Measurements from ENCODE around the gene IKZF5.

Gene IKZF5

GRCh38 chr10:123017421-123018165 lies 9.0 kb upstream of the IKZF5 start:
- Histone ChIP-seq H3K4me2 (ENCODE audit: low read length) (no peak overlapping the region), H3K79me2 (ENCODE audit: insufficient read depth, low read length) (no peaks in the 10 kb centered on the region), H3K9me2 (ENCODE audit: low read depth, low read length) (no peaks in the 10 kb centered on the region)

GRCh38 chr10:123016228-123016627 lies 7.6 kb upstream of the IKZF5 start:
- no peak overlapping the region for H2AFZ ChIP-seq (ENCODE audit: low read length)
- no peaks in the 10 kb centered on the region; the same call in 1 of the 2 replicates for H3K36me3 ChIP-seq (ENCODE audit: insufficient read depth, low read length)
- no peak overlapping the region for H3K27ac ChIP-seq (ENCODE audit: low read depth, low read length, poor library complexity, severe bottlenecking)
- TF ChIP-seq EZH2 (IDR thresholded peaks at IDR 0.05; ENCODE audit: borderline replicate concordance, low read length) (no peak), CTCF (IDR thresholded peaks at IDR 0.05; ENCODE audit: low read length) (no peak)
- H3K9me2 ChIP-seq (ENCODE audit: low read depth, low read length), result no peaks in the 10 kb centered on the region
- no peaks in the 10 kb centered on the region for H3K4me1 ChIP-seq (ENCODE audit: insufficient read depth, low read length, severe bottlenecking)
- H3F3A ChIP-seq (ENCODE audit: insufficient read depth, low read length), result no peaks in the 10 kb centered on the region
- H3K27me3 ChIP-seq (ENCODE audit: insufficient read depth, low read length), result no peaks in the 10 kb centered on the region
- peaks cover 3% of the 10 kb centered on the region; the same call in 1 of the 2 replicates for H3K9me3 ChIP-seq (ENCODE audit: low read length)
- H4K20me1 ChIP-seq (ENCODE audit: insufficient read depth, low read length), result no peaks in the 10 kb centered on the region
- no peaks in the 10 kb centered on the region for H3K79me2 ChIP-seq (ENCODE audit: insufficient read depth, low read length)
- no peak overlapping the region for H3K4me2 ChIP-seq (ENCODE audit: low read length)
- no peak overlapping the region for H3K9ac ChIP-seq (ENCODE audit: low read length)
- no peak overlapping the region for H3K4me3 ChIP-seq (ENCODE audit: low read depth, low read length, poor library complexity, severe bottlenecking)

More at GRCh38 chr10:123017421-123018165, 9.0 kb upstream of the IKZF5 start:
- H3K27ac ChIP-seq (ENCODE audit: low read depth, low read length, poor library complexity, severe bottlenecking), result no peak overlapping the region
- peaks cover 3% of the 10 kb centered on the region; the same call in 1 of the 2 replicates for H3K9me3 ChIP-seq (ENCODE audit: low read length)
- no peaks in the 10 kb centered on the region for H4K20me1 ChIP-seq (ENCODE audit: insufficient read depth, low read length)
- no peak overlapping the region for H2AFZ ChIP-seq (ENCODE audit: low read length)
- no peaks in the 10 kb centered on the region for H3F3A ChIP-seq (ENCODE audit: insufficient read depth, low read length)
- no peak overlapping the region for H3K9ac ChIP-seq (ENCODE audit: low read length)
- no peaks in the 10 kb centered on the region for H3K27me3 ChIP-seq (ENCODE audit: insufficient read depth, low read length)
- TF ChIP-seq CTCF (IDR thresholded peaks at IDR 0.05; ENCODE audit: low read length) (no peak), EZH2 (IDR thresholded peaks at IDR 0.05; ENCODE audit: borderline replicate concordance, low read length) (no peak)
- no peak overlapping the region for H3K4me3 ChIP-seq (ENCODE audit: low read depth, low read length, poor library complexity, severe bottlenecking)
- no peaks in the 10 kb centered on the region; the same call in 1 of the 2 replicates for H3K36me3 ChIP-seq (ENCODE audit: insufficient read depth, low read length)
- no peaks in the 10 kb centered on the region for H3K4me1 ChIP-seq (ENCODE audit: insufficient read depth, low read length, severe bottlenecking)

- Histone ChIP-seq H3K36me3 (ENCODE audit: insufficient read depth, low read length) (no peaks in the 10 kb centered on the region; the same call in 1 of the 2 replicates), H3K9me3 (ENCODE audit: low read length) (peaks cover 3% of the 10 kb centered on the region; the same call in 1 of the 2 replicates), H3K9me2 (ENCODE audit: low read depth, low read length) (no peaks in the 10 kb centered on the region), H3F3A (ENCODE audit: insufficient read depth, low read length) (no peaks in the 10 kb centered on the region), H3K4me1 (ENCODE audit: insufficient read depth, low read length, severe bottlenecking) (peaks cover 4% of the 10 kb centered on the region), H3K4me2 (ENCODE audit: low read length) (no peak overlapping the region), H3K79me2 (ENCODE audit: insufficient read depth, low read length) (no peaks in the 10 kb centered on the region), H3K9ac (ENCODE audit: low read length) (no peak overlapping the region), H3K4me3 (ENCODE audit: low read depth, low read length, poor library complexity, severe bottlenecking) (no peak overlapping the region), H3K27me3 (ENCODE audit: insufficient read depth, low read length) (no peaks in the 10 kb centered on the region), H4K20me1 (ENCODE audit: insufficient read depth, low read length) (no peaks in the 10 kb centered on the region), H2AFZ (ENCODE audit: low read length) (no peak overlapping the region), H3K27ac (ENCODE audit: low read depth, low read length, poor library complexity, severe bottlenecking) (no peak overlapping the region)
- no peak for TF ChIP-seq CTCF (IDR thresholded peaks at IDR 0.05; ENCODE audit: low read length)
- TF ChIP-seq EZH2 (IDR thresholded peaks at IDR 0.05; ENCODE audit: borderline replicate concordance, low read length), result no peak
These were observed 6.2 kb upstream of the IKZF5 start for GRCh38 chr10:123014772-123015171.

Data from OCI-LY1 (cell line).